Neuronal stem cell (in vitro differentiated cells): Measurements from ENCODE around the gene CALU.

Experiments used
- DNase-seq: peaks from one replicate; pipeline ENCODE4 v3.0.0-alpha.2; 2013; ENCODE audit warnings: low spot score
- H2AFZ ChIP-seq: one replicate; pipeline ENCODE4 v1.6.1; 2013; ENCODE audit warnings: mild to moderate bottlenecking, low read length, inconsistent platforms
- H2AK5ac ChIP-seq: 2 replicates; pipeline ENCODE4 v1.6.1; 2013; ENCODE audit warnings: low read depth, mild to moderate bottlenecking, inconsistent platforms, low read length, moderate library complexity, mixed read lengths
- H2BK120ac ChIP-seq: 2 replicates; pipeline ENCODE4 v1.6.1; 2013; ENCODE audit warnings: low read depth, mild to moderate bottlenecking, inconsistent platforms, low read length, moderate library complexity, mixed read lengths
- H2BK12ac ChIP-seq: one replicate; pipeline ENCODE4 v1.6.1; 2013; ENCODE audit warnings: low read length, inconsistent platforms
- H2BK15ac ChIP-seq: 2 replicates; pipeline ENCODE4 v1.6.1; 2013; ENCODE audit warnings: mild to moderate bottlenecking, low read length, inconsistent platforms, mixed read lengths
- H2BK5ac ChIP-seq: one replicate; pipeline ENCODE4 v1.6.1; 2013; ENCODE audit warnings: inconsistent platforms, mild to moderate bottlenecking, low read length, moderate library complexity
- H3K14ac ChIP-seq: one replicate; pipeline ENCODE4 v1.6.1; 2013; ENCODE audit warnings: low read length, inconsistent platforms
- H3K18ac ChIP-seq: 2 replicates; pipeline ENCODE4 v1.6.1; 2013; ENCODE audit warnings: low read length, inconsistent platforms
- H3K23ac ChIP-seq: 2 replicates; pipeline ENCODE4 v1.6.1; 2013; ENCODE audit warnings: low read depth, mild to moderate bottlenecking, mixed read lengths, low read length, inconsistent platforms; ENCODE audit not compliant: poor library complexity
- H3K27ac ChIP-seq: replicated peaks from 3 replicates; pipeline ENCODE4 v1.5.1; 2013; ENCODE audit warnings: low read length, inconsistent platforms
- H3K27me3 ChIP-seq, 3 experiments: 2 replicates each; pipeline ENCODE4 v1.6.1; 2013; ENCODE audit warnings: low read length in 3 of 3, mild to moderate bottlenecking in 2 of 3, inconsistent platforms in 1 of 3, low read depth in 1 of 3, mixed read lengths in 1 of 3, moderate library complexity in 1 of 3; ENCODE audit not compliant: control insufficient read depth in 3 of 3, insufficient read depth in 3 of 3
- H3K36me3 ChIP-seq, 2 donors: replicated peaks in 1 of 2; 2 replicates each; pipeline ENCODE4 v1.6.1; 2013; ENCODE audit warnings: low read length in 2 of 2; ENCODE audit not compliant: control insufficient read depth in 2 of 2, insufficient read depth in 2 of 2
- H3K4ac ChIP-seq: 2 replicates; pipeline ENCODE4 v1.6.1; 2013; ENCODE audit warnings: inconsistent platforms, mild to moderate bottlenecking, low read length, moderate library complexity
- H3K4me1 ChIP-seq, 2 donors: 1 replicate in 1 of 2; 2 replicates in 1 of 2; pipeline ENCODE4 v1.6.1; 2013; ENCODE audit warnings: low read length in 2 of 2, low read depth in 1 of 2; ENCODE audit not compliant: control insufficient read depth in 2 of 2, insufficient read depth in 1 of 2
- H3K4me2 ChIP-seq: one replicate; pipeline ENCODE4 v1.6.1; 2013; ENCODE audit warnings: mild to moderate bottlenecking, low read length, inconsistent platforms; ENCODE audit not compliant: insufficient read depth, poor library complexity, severe bottlenecking
- H3K4me3 ChIP-seq, 2 donors: 2 replicates each; pipeline ENCODE4 v1.5.1; 2013; ENCODE audit warnings: low read length in 2 of 2, mild to moderate bottlenecking in 2 of 2, inconsistent platforms in 1 of 2, moderate library complexity in 1 of 2
- H3K79me1 ChIP-seq: one replicate; pipeline ENCODE4 v1.6.1; 2013; ENCODE audit warnings: low read depth, mild to moderate bottlenecking, inconsistent platforms, low read length, moderate library complexity
- H3K9ac ChIP-seq: one replicate; pipeline ENCODE4 v1.6.1; 2013; ENCODE audit warnings: mild to moderate bottlenecking, low read depth, low read length, inconsistent platforms; ENCODE audit not compliant: poor library complexity
- H3K9me3 ChIP-seq, 2 donors: replicated peaks in 1 of 2; 2 replicates each; pipeline versions ENCODE3 to v1.6.1; 2013; ENCODE audit warnings: low read length in 2 of 2, mild to moderate bottlenecking in 2 of 2, inconsistent platforms in 1 of 2, low read depth in 1 of 2, mixed read lengths in 1 of 2, moderate library complexity in 1 of 2; ENCODE audit not compliant: control insufficient read depth in 2 of 2, insufficient read depth in 1 of 2
- H4K8ac ChIP-seq: one replicate; pipeline ENCODE4 v1.6.1; 2013; ENCODE audit warnings: low read depth, mild to moderate bottlenecking, inconsistent platforms, low read length, moderate library complexity
- H4K91ac ChIP-seq: one replicate; pipeline ENCODE4 v1.6.1; 2013; ENCODE audit warnings: low read length, low read depth, mild to moderate bottlenecking, inconsistent platforms; ENCODE audit not compliant: poor library complexity
- WGBS, 2 donors: extraction: QIAGEN DNeasy Blood & Tissue Kit; methylation state at CpG; one replicate each; pipeline ENCODE4 v1.1.7; 2013; ENCODE audit warnings: missing lambda C conversion rate in 2 of 2, mixed read lengths in 1 of 2; ENCODE audit not compliant: insufficient read length in 2 of 2, insufficient replicate concordance in 1 of 2; ENCODE audit errors: extremely low coverage in 2 of 2; 5-methylcytosine and 5-hydroxymethylcytosine counted together

Gene CALU

DNA sequence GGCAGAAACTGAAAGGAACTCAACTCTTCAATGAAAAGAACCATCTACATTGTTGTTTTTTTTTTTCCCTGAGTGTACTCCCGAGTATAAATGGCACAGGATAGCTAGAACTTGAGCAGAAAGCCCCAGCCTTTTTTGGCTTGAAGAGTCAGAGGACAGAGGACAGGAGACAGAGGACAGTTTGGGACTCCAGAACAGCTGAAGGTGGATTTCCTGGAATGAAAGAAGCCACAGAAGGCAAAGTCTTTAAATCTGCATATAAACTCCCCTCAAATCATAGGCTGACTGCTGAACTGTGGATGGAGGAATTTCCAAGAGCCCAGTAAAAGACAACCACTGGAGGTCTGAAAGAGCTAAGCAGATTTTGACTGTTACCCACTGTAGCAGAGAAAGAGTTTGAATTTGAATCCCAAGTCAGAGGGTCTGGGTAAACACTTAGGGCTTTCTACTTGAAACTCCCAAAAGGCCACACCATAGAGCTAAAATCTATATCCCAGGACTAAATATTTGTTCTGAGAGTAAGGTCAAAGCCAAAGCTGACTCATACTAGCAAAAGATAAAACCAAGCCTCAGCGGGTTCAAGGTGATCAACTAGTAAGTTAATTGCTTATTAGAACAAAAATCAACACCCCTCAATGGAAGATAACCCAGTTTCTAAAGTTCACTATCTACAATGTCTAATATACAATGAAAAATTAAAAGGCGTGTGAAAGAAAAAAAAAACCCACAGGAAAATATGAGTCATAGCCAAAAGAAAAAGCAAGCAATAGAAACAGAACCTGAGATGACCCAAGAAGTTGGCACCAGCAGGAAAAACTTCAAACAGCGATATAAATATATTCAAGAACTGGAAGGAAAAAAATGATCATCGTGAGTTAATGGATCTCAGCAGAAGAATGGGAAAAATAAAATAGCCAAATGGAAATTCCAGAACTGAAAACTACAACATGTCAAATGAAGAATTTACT, 38.3 kb downstream of the CALU start:
- Histone ChIP-seq H2AFZ (no peak overlapping the region), H2BK120ac (no peak overlapping the region), H3K4ac (no peak overlapping the region), H3K27me3 (no peaks in the 10 kb centered on the region), H4K8ac (no peak overlapping the region), H3K4me2 (no peak overlapping the region), H3K23ac (no peak overlapping the region), H2BK5ac (no peak overlapping the region), H3K18ac (no peak overlapping the region), H3K9me3 (peaks cover 3 to 9% of the 10 kb centered on the region in 2 donors), H2AK5ac (no peak overlapping the region), H3K36me3 (peaks cover 9 to 20% of the 10 kb centered on the region in 2 donors), H4K91ac (no peak overlapping the region), H2BK12ac (no peak overlapping the region), H3K4me1 (no peaks in the 10 kb centered on the region), H3K4me3 (no peak overlapping the region), H3K14ac (no peak overlapping the region), H3K27ac (no peak overlapping the region), H3K79me1 (no peaks in the 10 kb centered on the region), H3K9ac (no peak overlapping the region), H2BK15ac (no peak overlapping the region)
- no peak for DNase-seq
- WGBS, 2 donors, result no CpG with 5 or more reads among the region's 5 CpGs

GRCh38 chr7:128778946-128779345, 39.8 kb downstream of the CALU start:
- Histone ChIP-seq H3K23ac (no peak overlapping the region), H2BK5ac (no peak overlapping the region), H3K27ac (no peak overlapping the region), H3K4me1 (peaks cover 0 to 2% of the 10 kb centered on the region in 2 donors), H3K36me3 (peaks cover 1 to 6% of the 10 kb centered on the region in 2 donors), H4K8ac (no peak overlapping the region), H2BK12ac (no peak overlapping the region), H4K91ac (peak overlapping the region; percentile 49), H2AFZ (no peak overlapping the region), H2AK5ac (peak overlapping the region; percentile 45), H3K4me3 (no peak overlapping the region), H3K9ac (no peak overlapping the region), H3K14ac (no peak overlapping the region), H3K79me1 (no peaks in the 10 kb centered on the region), H3K27me3 (no peaks in the 10 kb centered on the region), H3K18ac (no peak overlapping the region), H3K4me2 (no peak overlapping the region), H2BK120ac (no peak overlapping the region), H3K4ac (no peak overlapping the region), H3K9me3 (peaks cover 3 to 5% of the 10 kb centered on the region in 2 donors), H2BK15ac (no peak overlapping the region)
- DNase-seq, result no peak
- WGBS, 2 donors, result no CpG with 5 or more reads among the region's 5 CpGs

DNA sequence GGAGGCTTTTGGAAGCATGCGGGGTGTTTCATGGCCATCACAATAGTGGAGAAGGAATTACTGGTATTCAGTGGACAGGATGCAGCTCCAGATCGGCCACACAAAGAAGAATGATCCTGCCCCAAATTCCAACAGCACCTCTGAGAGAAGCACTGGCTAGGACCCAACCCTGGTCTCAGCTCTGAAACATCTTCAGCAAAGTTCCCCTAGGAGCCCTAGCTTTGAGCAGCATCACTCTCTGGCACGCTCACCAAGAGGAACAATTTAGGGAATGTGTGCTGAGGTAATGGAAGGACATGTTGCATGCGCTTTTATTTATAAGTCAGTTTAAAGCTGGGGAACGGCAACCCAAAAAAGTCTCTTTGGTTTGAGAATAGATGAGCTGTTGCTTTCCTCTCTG, 42.0 kb downstream of the CALU start:
- no peak overlapping the region for H2AFZ ChIP-seq
- no CpG with 5 or more reads among the region's 5 CpGs for WGBS, 2 donors
- no peaks in the 10 kb centered on the region for H3K27me3 ChIP-seq
- no peak overlapping the region for H3K14ac ChIP-seq
- H2AK5ac ChIP-seq, result no peak overlapping the region
- peaks cover 0 to 2% of the 10 kb centered on the region in 2 donors for H3K4me1 ChIP-seq
- H2BK120ac ChIP-seq, result no peak overlapping the region
- H2BK15ac ChIP-seq, result no peak overlapping the region
- no peak overlapping the region for H4K8ac ChIP-seq
- H3K23ac ChIP-seq, result no peak overlapping the region
- no peak overlapping the region for H3K4me2 ChIP-seq
- peaks cover 2 to 3% of the 10 kb centered on the region in 2 donors for H3K9me3 ChIP-seq
- no peak overlapping the region for H3K18ac ChIP-seq
- H4K91ac ChIP-seq, result no peak overlapping the region
- no peak overlapping the region for H2BK12ac ChIP-seq
- no peak overlapping the region for H2BK5ac ChIP-seq
- H3K4me3 ChIP-seq, result no peak overlapping the region
- H3K4ac ChIP-seq, result no peak overlapping the region
- no peak overlapping the region for H3K27ac ChIP-seq
- no peak for DNase-seq
- no peaks in the 10 kb centered on the region for H3K79me1 ChIP-seq
- no peak overlapping the region for H3K9ac ChIP-seq
- no peaks in the 10 kb centered on the region for H3K36me3 ChIP-seq

GRCh38 chr7:128781851-128782250, 42.7 kb downstream of the CALU start:
- no peak overlapping the region for H3K9ac ChIP-seq
- H2BK15ac ChIP-seq, result no peak overlapping the region
- no peak overlapping the region for H3K27ac ChIP-seq
- WGBS, 2 donors, result no CpG with 5 or more reads among the region's 3 CpGs
- no peak overlapping the region for H3K4ac ChIP-seq
- no peak overlapping the region for H3K23ac ChIP-seq
- H4K8ac ChIP-seq, result no peak overlapping the region
- DNase-seq, result no peak
- no peak overlapping the region for H2BK120ac ChIP-seq
- no peak overlapping the region for H2AK5ac ChIP-seq
- no peaks in the 10 kb centered on the region for H3K27me3 ChIP-seq
- no peak overlapping the region for H2AFZ ChIP-seq
- no peak overlapping the region for H3K4me3 ChIP-seq
- H3K36me3 ChIP-seq, result no peaks in the 10 kb centered on the region
- H4K91ac ChIP-seq, result no peak overlapping the region
- no peak overlapping the region for H3K4me2 ChIP-seq
- H3K9me3 ChIP-seq, result peaks cover 0 to 3% of the 10 kb centered on the region in 2 donors
- no peaks in the 10 kb centered on the region for H3K79me1 ChIP-seq
- H3K18ac ChIP-seq, result no peak overlapping the region
- H3K4me1 ChIP-seq, result peaks cover 0 to 2% of the 10 kb centered on the region in 2 donors
- H2BK12ac ChIP-seq, result no peak overlapping the region
- H3K14ac ChIP-seq, result no peak overlapping the region
- no peak overlapping the region for H2BK5ac ChIP-seq
